Suprapubic skin (tissue), 4 donors: Measurements from ENCODE around the gene PTPRN2. TPM values are rescaled to one million over a fixed set of nuclear protein-coding genes. Genes with fewer than 3 reads are reported as not detected.

Source experiments
- DNase-seq, 2 donors: peaks; one replicate each; pipeline ENCODE4 v3.0.0-alpha.2; 2019; ENCODE audit warnings: low spot score in 2 of 2
- H3K27ac ChIP-seq: fragments of 200-600 bp; sonication (generic); one replicate; pipeline ENCODE4 v1.5.1; 2019
- H3K27me3 ChIP-seq: fragments of 200-600 bp; sonication (generic); one replicate; pipeline ENCODE4 v1.5.1; 2019
- H3K36me3 ChIP-seq: fragments of 200-600 bp; sonication (generic); one replicate; pipeline ENCODE4 v1.5.1; 2019
- H3K4me1 ChIP-seq: fragments of 200-600 bp; sonication (generic); one replicate; pipeline ENCODE4 v1.5.1; 2019
- H3K4me3 ChIP-seq: fragments of 200-600 bp; sonication (generic); one replicate; pipeline ENCODE4 v1.5.1; 2019; ENCODE audit warnings: mild to moderate bottlenecking
- H3K9me3 ChIP-seq: fragments of 200-600 bp; sonication (generic); one replicate; pipeline ENCODE4 v1.5.1; 2019
- CTCF ChIP-seq, 2 donors: fragments of 200-600 bp in 1 of 2; fragments of 450-650 bp in 1 of 2; sonication (generic) in 1 of 2; IDR thresholded peaks; one replicate each; pipeline ENCODE4 v1.5.1; 2016 to 2019; ENCODE audit warnings: antibody characterized with exemption in 2 of 2, mild to moderate bottlenecking in 1 of 2, moderate library complexity in 1 of 2
- EP300 ChIP-seq: sonication (generic); formaldehyde crosslinking; IDR thresholded peaks from one replicate; pipeline ENCODE4 v1.6.1; 2017; ENCODE audit warnings: antibody characterized with exemption
- POLR2A ChIP-seq, 2 donors: fragments of 450-650 bp; IDR thresholded peaks; one replicate each; pipeline ENCODE4 v1.6.1; 2017; ENCODE audit warnings: antibody characterized with exemption in 2 of 2, mild to moderate bottlenecking in 2 of 2, moderate library complexity in 2 of 2
- POLR2AphosphoS5 ChIP-seq, 3 donors: sonication (generic); formaldehyde crosslinking; IDR thresholded peaks; one replicate each; pipeline ENCODE4 v1.6.1; 2017; ENCODE audit warnings: antibody characterized with exemption in 3 of 3
- WGBS: methylation state at CpG from one replicate; pipeline ENCODE4 v1.1.5; 2018; 5-methylcytosine and 5-hydroxymethylcytosine counted together
- total RNA-seq, 4 donors: library from RNA; depleted of rRNA; stranded (reverse); fragments of >200 nt; gene quantifications; one replicate each; pipeline ENCODE4 v1.1.0, GENCODE V29; 2016

PTPRN2 gene
- total RNA-seq, 4 donors from 2014 or later, result 0.23 to 1.8 (median 1.3) TPM

- DNase-seq, result peak in 1 of 2 donors; percentile 29
- H3K9me3 ChIP-seq, result no peaks in the 10 kb centered on the region
- H3K4me1 ChIP-seq, result no peaks in the 10 kb centered on the region
- 70% methylated on average over 11 of the region's 11 CpGs for WGBS
- no peak for TF ChIP-seq CTCF (IDR thresholded peaks at IDR 0.05)
- no peak for TF ChIP-seq EP300
- no peak for TF ChIP-seq POLR2A (IDR thresholded peaks at IDR 0.05)
- TF ChIP-seq POLR2AphosphoS5 (IDR thresholded peaks at IDR 0.05), result no peak
- no peak overlapping the region for H3K4me3 ChIP-seq
- H3K36me3 ChIP-seq, result no peaks in the 10 kb centered on the region
- no peak overlapping the region for H3K27ac ChIP-seq
- no peaks in the 10 kb centered on the region for H3K27me3 ChIP-seq
Observed at GRCh38 chr7:158414002-158414401, 173.6 kb downstream of the PTPRN2 start.

GRCh38 chr7:158411232-158411950, 176.2 kb downstream of the PTPRN2 start:
- DNase-seq, result peak; percentile 38 to 75
- H3K4me1 ChIP-seq, result no peaks in the 10 kb centered on the region
- 87% methylated on average over 11 of the region's 24 CpGs for WGBS
- no peaks in the 10 kb centered on the region for H3K27me3 ChIP-seq
- no peak for TF ChIP-seq EP300
- no peak for TF ChIP-seq POLR2AphosphoS5 (IDR thresholded peaks at IDR 0.05)
- TF ChIP-seq POLR2A (IDR thresholded peaks at IDR 0.05), result no peak
- H3K36me3 ChIP-seq, result no peaks in the 10 kb centered on the region
- H3K4me3 ChIP-seq, result no peak overlapping the region
- no peak overlapping the region for H3K27ac ChIP-seq
- no peaks in the 10 kb centered on the region for H3K9me3 ChIP-seq

- no peaks in the 10 kb centered on the region for H3K36me3 ChIP-seq
- H3K27ac ChIP-seq, result no peak overlapping the region
- no peak overlapping the region for H3K4me3 ChIP-seq
- no peaks in the 10 kb centered on the region for H3K9me3 ChIP-seq
- WGBS, result 76% methylated on average over 9 of the region's 12 CpGs
- H3K27me3 ChIP-seq, result no peaks in the 10 kb centered on the region
- DNase-seq, result peak; percentile 36 to 75
- TF ChIP-seq POLR2AphosphoS5 (IDR thresholded peaks at IDR 0.05) (no peak), POLR2A (IDR thresholded peaks at IDR 0.05) (no peak), CTCF (IDR thresholded peaks at IDR 0.05) (no peak), EP300 (no peak)
- H3K4me1 ChIP-seq, result no peaks in the 10 kb centered on the region
Observed at GRCh38 chr7:158410720-158411119, 176.9 kb downstream of the PTPRN2 start.

GRCh38 chr7:158409816-158410330, 177.8 kb downstream of the PTPRN2 start:
- TF ChIP-seq POLR2A (IDR thresholded peaks at IDR 0.05), result no peak
- TF ChIP-seq CTCF (IDR thresholded peaks at IDR 0.05), result no peak
- TF ChIP-seq EP300, result no peak
- TF ChIP-seq POLR2AphosphoS5 (IDR thresholded peaks at IDR 0.05), result no peak
- DNase-seq, result peak; percentile 32 to 48
- H3K27me3 ChIP-seq, result no peaks in the 10 kb centered on the region
- H3K4me1 ChIP-seq, result no peaks in the 10 kb centered on the region
- 76% methylated on average over 12 of the region's 13 CpGs for WGBS
- H3K4me3 ChIP-seq, result no peak overlapping the region
- H3K27ac ChIP-seq, result no peak overlapping the region
- H3K36me3 ChIP-seq, result no peaks in the 10 kb centered on the region
- H3K9me3 ChIP-seq, result no peaks in the 10 kb centered on the region

- H3K9me3 ChIP-seq, result no peaks in the 10 kb centered on the region
- no peaks in the 10 kb centered on the region for H3K4me1 ChIP-seq
- no peak overlapping the region for H3K4me3 ChIP-seq
- H3K27ac ChIP-seq, result no peak overlapping the region
- 87% methylated on average over 5 of the region's 5 CpGs for WGBS
- peak in 1 of 2 donors; percentile 38 for DNase-seq
- no peaks in the 10 kb centered on the region for H3K36me3 ChIP-seq
- H3K27me3 ChIP-seq, result no peaks in the 10 kb centered on the region
- TF ChIP-seq POLR2A (IDR thresholded peaks at IDR 0.05) (no peak), POLR2AphosphoS5 (IDR thresholded peaks at IDR 0.05) (no peak), EP300 (no peak), CTCF (IDR thresholded peaks at IDR 0.05) (no peak)
Observed at GRCh38 chr7:158409120-158409519, 178.5 kb downstream of the PTPRN2 start.
